Panc1 (cell line): ENCODE data around the gene ZNF892.

ENCODE experiments used
- POLR2AphosphoS5 ChIP-seq: IDR thresholded peaks from 2 replicates; pipeline ENCODE4 v1.6.1; 2012; ENCODE audit warnings: mild to moderate bottlenecking, low read depth, low read length, moderate library complexity
- TCF7L2 ChIP-seq: IDR thresholded peaks from 2 replicates; pipeline ENCODE4 v1.6.1; 2011; ENCODE audit warnings: mild to moderate bottlenecking, low read depth, low read length, inconsistent platforms
- TF ChIP-seq, protein P1 (sequence below): fragments of 450-650 bp; IDR thresholded peaks from 2 replicates; pipeline ENCODE4 v1.5.1; 2017; ENCODE audit warnings: mild to moderate bottlenecking
- TF ChIP-seq, protein P2 (sequence below), 2 experiments: IDR thresholded peaks; 2 replicates each; pipeline ENCODE4 v1.6.1; 2011 to 2012; ENCODE audit warnings: low read depth in 2 of 2, control low read depth in 1 of 2, low read length in 1 of 2, mild to moderate bottlenecking in 1 of 2, moderate library complexity in 1 of 2; ENCODE audit not compliant: insufficient read depth in 1 of 2

DNA sequence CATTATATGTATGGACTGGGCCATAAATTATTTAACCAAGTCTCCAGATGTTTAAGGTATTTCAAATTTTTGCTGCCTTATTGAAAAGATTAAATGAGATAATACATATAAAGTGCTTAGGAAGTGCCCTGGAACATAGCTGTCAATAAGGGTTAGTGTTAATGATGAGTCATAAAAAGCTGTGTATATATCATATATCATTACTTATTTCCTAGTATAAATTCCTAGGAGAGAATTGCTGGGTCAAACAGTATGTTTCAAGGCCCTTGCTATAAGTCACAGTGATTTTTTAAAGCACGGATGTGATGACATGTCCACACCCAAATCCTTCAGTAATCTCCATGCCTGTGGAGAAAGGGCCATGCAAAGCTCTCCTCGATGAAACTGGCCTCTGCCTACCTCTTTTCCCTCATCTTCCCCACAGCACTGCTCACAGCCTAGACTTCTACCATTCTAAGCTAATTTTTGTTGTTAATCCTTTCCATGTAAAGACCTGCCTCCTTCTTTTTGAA lies 33.2 kb upstream of the ZNF892 start:
- TF ChIP-seq, protein P1, sequence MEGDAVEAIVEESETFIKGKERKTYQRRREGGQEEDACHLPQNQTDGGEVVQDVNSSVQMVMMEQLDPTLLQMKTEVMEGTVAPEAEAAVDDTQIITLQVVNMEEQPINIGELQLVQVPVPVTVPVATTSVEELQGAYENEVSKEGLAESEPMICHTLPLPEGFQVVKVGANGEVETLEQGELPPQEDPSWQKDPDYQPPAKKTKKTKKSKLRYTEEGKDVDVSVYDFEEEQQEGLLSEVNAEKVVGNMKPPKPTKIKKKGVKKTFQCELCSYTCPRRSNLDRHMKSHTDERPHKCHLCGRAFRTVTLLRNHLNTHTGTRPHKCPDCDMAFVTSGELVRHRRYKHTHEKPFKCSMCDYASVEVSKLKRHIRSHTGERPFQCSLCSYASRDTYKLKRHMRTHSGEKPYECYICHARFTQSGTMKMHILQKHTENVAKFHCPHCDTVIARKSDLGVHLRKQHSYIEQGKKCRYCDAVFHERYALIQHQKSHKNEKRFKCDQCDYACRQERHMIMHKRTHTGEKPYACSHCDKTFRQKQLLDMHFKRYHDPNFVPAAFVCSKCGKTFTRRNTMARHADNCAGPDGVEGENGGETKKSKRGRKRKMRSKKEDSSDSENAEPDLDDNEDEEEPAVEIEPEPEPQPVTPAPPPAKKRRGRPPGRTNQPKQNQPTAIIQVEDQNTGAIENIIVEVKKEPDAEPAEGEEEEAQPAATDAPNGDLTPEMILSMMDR, result no peak
- TF ChIP-seq, protein P2, sequence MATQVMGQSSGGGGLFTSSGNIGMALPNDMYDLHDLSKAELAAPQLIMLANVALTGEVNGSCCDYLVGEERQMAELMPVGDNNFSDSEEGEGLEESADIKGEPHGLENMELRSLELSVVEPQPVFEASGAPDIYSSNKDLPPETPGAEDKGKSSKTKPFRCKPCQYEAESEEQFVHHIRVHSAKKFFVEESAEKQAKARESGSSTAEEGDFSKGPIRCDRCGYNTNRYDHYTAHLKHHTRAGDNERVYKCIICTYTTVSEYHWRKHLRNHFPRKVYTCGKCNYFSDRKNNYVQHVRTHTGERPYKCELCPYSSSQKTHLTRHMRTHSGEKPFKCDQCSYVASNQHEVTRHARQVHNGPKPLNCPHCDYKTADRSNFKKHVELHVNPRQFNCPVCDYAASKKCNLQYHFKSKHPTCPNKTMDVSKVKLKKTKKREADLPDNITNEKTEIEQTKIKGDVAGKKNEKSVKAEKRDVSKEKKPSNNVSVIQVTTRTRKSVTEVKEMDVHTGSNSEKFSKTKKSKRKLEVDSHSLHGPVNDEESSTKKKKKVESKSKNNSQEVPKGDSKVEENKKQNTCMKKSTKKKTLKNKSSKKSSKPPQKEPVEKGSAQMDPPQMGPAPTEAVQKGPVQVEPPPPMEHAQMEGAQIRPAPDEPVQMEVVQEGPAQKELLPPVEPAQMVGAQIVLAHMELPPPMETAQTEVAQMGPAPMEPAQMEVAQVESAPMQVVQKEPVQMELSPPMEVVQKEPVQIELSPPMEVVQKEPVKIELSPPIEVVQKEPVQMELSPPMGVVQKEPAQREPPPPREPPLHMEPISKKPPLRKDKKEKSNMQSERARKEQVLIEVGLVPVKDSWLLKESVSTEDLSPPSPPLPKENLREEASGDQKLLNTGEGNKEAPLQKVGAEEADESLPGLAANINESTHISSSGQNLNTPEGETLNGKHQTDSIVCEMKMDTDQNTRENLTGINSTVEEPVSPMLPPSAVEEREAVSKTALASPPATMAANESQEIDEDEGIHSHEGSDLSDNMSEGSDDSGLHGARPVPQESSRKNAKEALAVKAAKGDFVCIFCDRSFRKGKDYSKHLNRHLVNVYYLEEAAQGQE (IDR thresholded peaks at IDR 0.05; ENCODE audit: insufficient read depth in 1 of 2, low read depth in 2 of 2, low read length in 1 of 2), result no peak
- TF ChIP-seq POLR2AphosphoS5, result no peak
- TF ChIP-seq TCF7L2, result no peak
